Upper lobe of left lung (tissue), 6 donors: Measurements from ENCODE around the gene TRAFD1. TPM values are rescaled to one million over a fixed set of nuclear protein-coding genes. Genes with fewer than 3 reads are reported as not detected.
"Not testable (repeated sequence)": the region's sequence is repeated elsewhere in the genome, so short reads cannot be mapped to it uniquely, and the experiment has no call there.

Experiments
- ATAC-seq, 2 donors: fragments of 200-7000 bp; cut with Tn5 transposase; one replicate each; pipeline ENCODE4 v1.9.1; 2022; ENCODE audit warnings: mild to moderate bottlenecking in 2 of 2, moderate library complexity in 2 of 2; ENCODE audit not compliant: low FRiP score in 2 of 2
- DNase-seq, 2 donors: peaks; one replicate each; pipeline ENCODE4 v3.0.0-alpha.2; 2019 to 2020
- H3K27ac ChIP-seq, 4 donors: fragments of 200-600 bp; sonication (generic); one replicate each; pipeline ENCODE4 v1.5.1; 2016 to 2019
- H3K27me3 ChIP-seq, 4 donors: fragments of 200-600 bp; sonication (generic); one replicate each; pipeline ENCODE4 v1.5.1; 2017 to 2019
- H3K36me3 ChIP-seq, 4 donors: fragments of 200-600 bp; sonication (generic); one replicate each; pipeline ENCODE4 v1.5.1; 2016 to 2019
- H3K4me1 ChIP-seq, 4 donors: fragments of 200-600 bp; sonication (generic); one replicate each; pipeline ENCODE4 v1.5.1; 2018 to 2019
- H3K4me3 ChIP-seq, 4 donors: fragments of 200-600 bp; sonication (generic); one replicate each; pipeline ENCODE4 v1.5.1; 2017 to 2019; ENCODE audit warnings: mild to moderate bottlenecking in 2 of 4, moderate library complexity in 1 of 4
- H3K9me3 ChIP-seq, 4 donors: fragments of 200-600 bp; sonication (generic); one replicate each; pipeline ENCODE4 v1.5.1; 2018 to 2019
- CTCF ChIP-seq, 6 experiments: fragments of 450-650 bp in 4 of 6; fragments of 200-600 bp in 2 of 6; sonication (generic) in 2 of 6; IDR thresholded peaks; one replicate each; pipeline ENCODE4 v1.5.1; 2016 to 2019; ENCODE audit warnings: antibody characterized with exemption in 6 of 6
- EP300 ChIP-seq, 4 donors: sonication (generic); formaldehyde crosslinking; IDR thresholded peaks; one replicate each; pipeline ENCODE4 v1.5.1; 2017; ENCODE audit warnings: antibody characterized with exemption in 4 of 4, control low read depth in 2 of 4
- POLR2A ChIP-seq, 4 donors: fragments of 450-650 bp; IDR thresholded peaks; one replicate each; pipeline ENCODE4 v1.5.1; 2016 to 2017; ENCODE audit warnings: antibody characterized with exemption in 4 of 4, mild to moderate bottlenecking in 2 of 4
- POLR2AphosphoS5 ChIP-seq, 2 donors: sonication (generic); formaldehyde crosslinking; IDR thresholded peaks; one replicate each; pipeline ENCODE4 v1.5.1; 2017; ENCODE audit warnings: antibody characterized with exemption in 2 of 2
- WGBS, 2 donors: methylation state at CpG; one replicate each; pipeline ENCODE4 v1.1.5; 2017 to 2018; 5-methylcytosine and 5-hydroxymethylcytosine counted together
- total RNA-seq, 6 donors: library from RNA; depleted of rRNA in 4 of 6; stranded (reverse); fragments of >200 nt in 4 of 6; gene quantifications; one replicate each; pipeline versions ENCODE4 v1.1.0 to v1.2.1, GENCODE V29; 2016 to 2021
- donor health status: DM: no; HTN: no; CAD: no; lungs with moderate emphysema.
- donor health status: DM: no; HTN: yes; CAD: no; lungs with severe emphysema.

TRAFD1 gene
- total RNA-seq, 6 donors from 2014 or later: 36.9 to 75.4 (median 42.6) TPM

GRCh38 chr12:112096667-112097066 lies 28.7 kb upstream of the TRAFD1 start:
- H3K9me3 ChIP-seq: no peaks in the 10 kb centered on the region
- no peak overlapping the region for H3K27ac ChIP-seq
- no peak overlapping the region for H3K4me3 ChIP-seq
- 62 to 67% methylated on average over 2 of the region's 2 CpGs for WGBS, 2 donors
- peaks cover 0 to 7% (median 1%) of the 10 kb centered on the region in 4 donors for H3K4me1 ChIP-seq
- TF ChIP-seq POLR2AphosphoS5 (IDR thresholded peaks at IDR 0.05) (no peak), CTCF (IDR thresholded peaks at IDR 0.05) (no peak), POLR2A (IDR thresholded peaks at IDR 0.05) (no peak), EP300 (IDR thresholded peaks at IDR 0.05) (no peak)
- peaks cover 2 to 45% (median 23%) of the 10 kb centered on the region in 4 donors for H3K36me3 ChIP-seq
- no peaks in the 10 kb centered on the region for H3K27me3 ChIP-seq
- no peak for DNase-seq
- ATAC-seq: no peak

- Histone ChIP-seq H3K27me3 (no peaks in the 10 kb centered on the region), H3K4me1 (peaks cover 0 to 7% (median 1%) of the 10 kb centered on the region in 4 donors), H3K4me3 (no peak overlapping the region), H3K27ac (no peak overlapping the region), H3K36me3 (peaks cover 0 to 36% (median 16%) of the 10 kb centered on the region in 4 donors), H3K9me3 (no peaks in the 10 kb centered on the region)
- 89 to 95% methylated on average over 8 of the region's 8 CpGs for WGBS, 2 donors
- DNase-seq: no peak
- ATAC-seq: no peak
- TF ChIP-seq CTCF (IDR thresholded peaks at IDR 0.05) (no peak), POLR2AphosphoS5 (IDR thresholded peaks at IDR 0.05) (no peak), POLR2A (IDR thresholded peaks at IDR 0.05) (no peak), EP300 (IDR thresholded peaks at IDR 0.05) (no peak)
Observed at GRCh38 chr12:112097641-112098040, 27.7 kb upstream of the TRAFD1 start.

DNA sequence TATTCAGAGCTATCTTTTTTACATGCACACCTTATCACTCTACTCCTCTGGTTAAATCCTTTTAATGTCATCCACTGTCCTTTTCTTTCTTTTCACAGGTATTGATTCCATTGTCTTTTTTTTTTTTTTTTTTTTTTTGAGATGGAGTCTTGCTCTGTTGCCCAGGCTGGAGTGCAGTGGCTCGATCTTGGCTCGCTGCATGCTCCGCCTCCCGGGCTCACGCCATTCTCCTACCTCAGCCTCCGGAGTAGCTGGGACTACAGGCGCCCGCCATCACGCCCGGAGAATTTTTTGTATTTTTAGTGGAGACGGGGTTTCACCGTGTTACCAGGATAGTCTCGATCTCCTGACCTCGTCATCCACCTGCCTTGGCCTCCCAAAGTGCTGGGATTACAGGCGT lies 24.9 kb upstream of the TRAFD1 start:
- Histone ChIP-seq H3K36me3 (peaks cover 0 to 36% (median 16%) of the 10 kb centered on the region in 4 donors), H3K4me1 (peaks cover 0 to 17% (median 5%) of the 10 kb centered on the region in 4 donors)
- DNase-seq, H3K4me3 ChIP-seq, H3K27me3 ChIP-seq, H3K9me3 ChIP-seq, ATAC-seq, H3K27ac ChIP-seq: not testable (repeated sequence)
- WGBS, 2 donors: 97 to 99% methylated on average over 15 of the region's 15 CpGs

GRCh38 chr12:112102127-112102526 lies 23.2 kb upstream of the TRAFD1 start:
- ATAC-seq (no peak), DNase-seq (no peak)
- Histone ChIP-seq H3K27ac (no peak overlapping the region), H3K4me1 (peaks cover 3 to 33% (median 11%) of the 10 kb centered on the region in 4 donors), H3K27me3 (no peaks in the 10 kb centered on the region), H3K9me3 (no peaks in the 10 kb centered on the region), H3K36me3 (peaks cover 0 to 33% (median 15%) of the 10 kb centered on the region in 4 donors), H3K4me3 (no peak overlapping the region)
- TF ChIP-seq POLR2AphosphoS5 (IDR thresholded peaks at IDR 0.05) (no peak), CTCF (IDR thresholded peaks at IDR 0.05) (no peak), POLR2A (IDR thresholded peaks at IDR 0.05) (no peak), EP300 (IDR thresholded peaks at IDR 0.05) (no peak)
- 80 to 97% methylated on average over 4 of the region's 4 CpGs for WGBS, 2 donors

GRCh38 chr12:112102746-112103145 lies 22.6 kb upstream of the TRAFD1 start:
- H3K27me3 ChIP-seq, DNase-seq, H3K27ac ChIP-seq, H3K4me3 ChIP-seq, H3K9me3 ChIP-seq, ATAC-seq: not testable (repeated sequence)
- H3K4me1 ChIP-seq: peaks cover 8 to 39% (median 17%) of the 10 kb centered on the region in 4 donors
- 96 to 97% methylated on average over 19 of the region's 19 CpGs for WGBS, 2 donors
- peaks cover 0 to 29% (median 15%) of the 10 kb centered on the region in 4 donors for H3K36me3 ChIP-seq

GRCh38 chr12:112103758-112104503 lies 21.4 kb upstream of the TRAFD1 start:
- Histone ChIP-seq H3K4me3 (no peak overlapping the region), H3K4me1 (peaks cover 8 to 46% (median 18%) of the 10 kb centered on the region in 4 donors), H3K36me3 (peaks cover 0 to 24% (median 12%) of the 10 kb centered on the region in 4 donors), H3K27me3 (no peaks in the 10 kb centered on the region), H3K9me3 (no peaks in the 10 kb centered on the region), H3K27ac (no peak overlapping the region)
- ATAC-seq (no peak), DNase-seq (no peak)
- TF ChIP-seq CTCF (IDR thresholded peaks at IDR 0.05) (no peak), POLR2A (IDR thresholded peaks at IDR 0.05) (no peak), EP300 (IDR thresholded peaks at IDR 0.05) (no peak), POLR2AphosphoS5 (IDR thresholded peaks at IDR 0.05) (no peak)
- 91% methylated on average over 8 of the region's 8 CpGs for WGBS, 2 donors
